Measurements from ENCODE around the gene OR4F6.
A peak's percentile ranks its signal among the peaks of the same experiment; 100 is the strongest.
"Not testable (repeated sequence)": the region's sequence is repeated elsewhere in the genome, so short reads cannot be mapped to it uniquely, and the experiment has no call there.

Gene OR4F6, protein sequence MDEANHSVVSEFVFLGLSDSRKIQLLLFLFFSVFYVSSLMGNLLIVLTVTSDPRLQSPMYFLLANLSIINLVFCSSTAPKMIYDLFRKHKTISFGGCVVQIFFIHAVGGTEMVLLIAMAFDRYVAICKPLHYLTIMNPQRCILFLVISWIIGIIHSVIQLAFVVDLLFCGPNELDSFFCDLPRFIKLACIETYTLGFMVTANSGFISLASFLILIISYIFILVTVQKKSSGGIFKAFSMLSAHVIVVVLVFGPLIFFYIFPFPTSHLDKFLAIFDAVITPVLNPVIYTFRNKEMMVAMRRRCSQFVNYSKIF

DNA sequence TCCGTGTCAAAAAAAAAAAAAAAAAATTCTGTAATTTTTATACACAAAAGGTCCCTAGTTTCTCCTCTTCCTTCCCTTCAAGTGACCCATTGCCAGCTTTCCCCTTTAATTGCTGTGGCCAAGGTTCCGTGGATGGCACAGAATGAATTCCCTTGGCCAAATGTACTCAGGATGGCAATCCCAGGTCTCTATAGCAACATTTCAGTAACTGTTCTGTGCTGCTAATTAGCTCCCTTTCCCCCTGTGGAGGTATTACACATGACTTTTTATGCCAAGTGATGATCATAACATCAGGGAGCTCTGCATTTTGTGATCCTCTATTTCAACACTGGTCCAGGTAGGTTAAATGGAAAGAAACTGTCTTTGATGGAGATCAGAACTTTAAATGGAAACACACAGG, at the start of gene OR4F6:
OR4F6 (plus strand) TSS at position 301 of the 400 bp plus-strand sequence. CDS start 2,211 bp downstream, outside the sequence.
- no peak for DNase-seq
- in situ Hi-C loops (cut with HindIII; ENCODE audit: low pct_ligation_motif_present, low pct_unique_long_range_greater_than_20kb, low sequenced_read_pairs), result no loop called here

DNA sequence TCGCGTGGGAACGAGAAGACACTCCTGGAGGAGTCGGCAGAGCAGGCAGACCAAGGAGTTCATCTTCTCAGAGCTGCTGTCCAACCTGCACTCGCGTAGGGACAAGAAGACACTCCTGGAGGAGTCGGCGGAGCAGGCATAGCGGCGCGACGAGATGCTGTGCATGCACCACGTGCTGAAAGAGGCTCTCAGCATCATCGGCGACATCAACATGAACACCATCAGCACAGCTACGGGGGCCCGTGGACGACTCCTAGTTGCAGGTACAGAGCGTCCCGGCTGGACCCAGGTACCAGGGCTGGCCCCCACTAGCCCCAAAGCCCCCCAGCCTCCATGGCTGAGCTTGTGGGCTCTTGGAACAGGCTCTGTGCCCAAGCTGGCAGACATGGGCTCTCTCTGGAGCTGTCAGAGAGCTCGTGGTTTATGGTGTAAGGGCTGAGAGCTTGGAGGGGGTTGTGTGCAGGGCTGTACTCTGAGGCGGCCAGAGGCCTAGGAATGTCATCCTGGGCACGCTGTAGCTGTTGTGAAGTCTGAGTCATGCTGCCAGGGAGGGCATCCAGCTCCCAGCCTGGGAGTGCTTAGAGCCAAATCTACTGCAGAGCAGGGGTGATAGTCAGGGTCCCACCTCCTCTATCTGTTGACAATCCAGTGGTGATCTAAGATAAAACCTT, 38.5 kb upstream of the OR4F6 start:
- in situ Hi-C loops (cut with HindIII; ENCODE audit: low pct_ligation_motif_present, low pct_unique_long_range_greater_than_20kb, low sequenced_read_pairs), result not testable (repeated sequence)
- DNase-seq, result peak; percentile 68

DNA sequence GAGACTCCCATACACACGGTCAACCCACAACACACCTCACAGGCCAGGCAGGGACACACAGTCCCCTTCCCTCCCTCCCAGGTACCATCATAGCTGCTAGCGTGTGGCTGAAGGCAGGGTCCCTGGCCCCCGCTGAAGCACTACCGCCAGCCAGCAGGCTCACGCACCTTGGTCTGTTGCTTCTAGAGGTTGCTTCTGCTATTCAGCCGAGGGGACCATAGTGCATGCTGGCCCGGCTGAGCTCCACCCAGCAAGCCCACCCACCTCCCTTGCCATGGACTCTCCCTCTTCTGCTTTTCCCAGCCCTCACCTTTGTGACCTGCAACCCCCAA, 38.0 kb upstream of the OR4F6 start:
- in situ Hi-C loops (cut with HindIII; ENCODE audit: low pct_ligation_motif_present, low pct_unique_long_range_greater_than_20kb, low sequenced_read_pairs); DNase-seq: not testable (repeated sequence)

DNA sequence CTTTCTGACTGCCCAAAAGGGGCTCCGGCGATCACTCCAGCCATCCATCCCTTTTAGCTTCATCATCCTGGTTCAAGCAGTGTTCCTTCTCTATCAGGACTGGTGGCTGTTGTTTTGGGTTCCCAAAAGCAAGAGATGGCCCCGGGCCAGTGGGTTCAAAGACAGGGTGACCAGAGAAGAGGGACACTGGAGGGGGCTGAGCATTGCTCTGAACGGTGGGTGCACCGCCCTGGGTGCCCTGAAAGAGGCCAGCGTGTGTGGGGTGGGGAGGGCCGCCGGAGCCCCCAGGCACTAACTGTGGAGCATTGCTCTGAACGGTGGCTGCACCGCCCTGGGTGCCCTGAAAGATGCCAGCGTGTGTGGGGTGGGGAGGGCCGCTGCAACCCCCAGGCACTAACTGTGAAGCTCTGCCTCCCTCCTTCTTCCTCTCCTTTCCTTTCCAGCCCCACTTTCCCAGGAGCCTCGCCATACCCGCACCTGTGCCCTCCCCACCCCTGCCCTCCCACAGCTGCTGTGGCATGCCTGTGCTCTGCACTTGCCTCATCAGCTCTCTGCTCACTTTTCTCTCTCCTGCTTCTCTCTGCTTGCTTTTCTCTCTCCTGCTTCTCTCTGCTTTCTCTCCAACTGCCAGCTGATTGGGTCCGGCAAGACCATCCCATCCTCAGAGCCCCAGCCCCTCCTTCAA, 37.4 kb upstream of the OR4F6 start:
- no peak for DNase-seq
- in situ Hi-C loops (cut with HindIII; ENCODE audit: low pct_ligation_motif_present, low pct_unique_long_range_greater_than_20kb, low sequenced_read_pairs), result no loop called here

DNA sequence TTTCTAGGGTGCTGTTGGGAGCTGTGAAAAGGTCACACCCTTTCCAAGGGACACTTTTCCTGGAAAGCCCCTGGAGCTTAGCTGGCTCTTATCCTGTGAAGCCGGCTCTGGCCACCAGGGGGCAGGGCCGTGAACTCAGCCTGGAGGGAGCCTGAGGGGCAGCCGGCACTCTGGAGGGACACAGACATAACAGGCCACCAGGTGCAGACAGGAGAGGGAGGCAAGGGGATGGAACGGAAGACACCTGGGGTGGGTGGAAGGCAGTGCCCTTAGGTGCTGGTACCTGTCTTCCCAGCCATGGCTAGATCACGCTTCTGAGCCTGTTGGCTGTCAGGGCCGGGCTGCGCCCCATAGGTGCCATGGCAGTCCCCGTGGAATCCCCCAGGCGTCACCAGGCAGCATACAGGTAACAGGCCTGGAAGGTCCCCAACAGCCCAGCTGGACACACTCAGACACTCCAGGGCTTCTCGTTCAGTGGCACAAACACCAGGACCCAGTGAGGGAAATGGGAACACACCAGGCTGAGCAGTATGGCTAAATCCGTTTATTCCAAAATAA, 36.1 kb upstream of the OR4F6 start:
- DNase-seq; in situ Hi-C loops (cut with HindIII; ENCODE audit: low pct_ligation_motif_present, low pct_unique_long_range_greater_than_20kb, low sequenced_read_pairs): not testable (repeated sequence)

DNA sequence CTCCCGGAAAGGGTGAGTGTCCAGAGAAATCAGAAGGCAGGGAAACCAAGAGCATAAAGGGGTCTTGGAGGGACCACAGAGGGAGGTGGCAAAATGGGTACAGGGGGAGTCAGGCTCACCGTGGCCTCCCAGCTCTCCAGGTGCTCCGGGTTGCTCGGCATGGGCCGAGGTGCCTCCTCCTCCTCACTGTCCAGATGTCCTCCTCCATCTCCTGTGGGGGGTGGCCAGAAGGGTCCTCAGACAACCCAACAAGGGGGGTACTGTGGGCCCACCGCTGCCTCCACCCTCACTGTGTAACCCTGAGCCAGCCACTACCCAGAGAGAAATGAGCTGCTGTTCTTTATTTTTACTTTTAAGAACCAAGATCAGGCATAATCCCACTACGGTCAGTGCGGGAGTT, 30.4 kb upstream of the OR4F6 start:
- in situ Hi-C loops (cut with HindIII; ENCODE audit: low pct_ligation_motif_present, low pct_unique_long_range_greater_than_20kb, low sequenced_read_pairs), result no loop called here

DNA sequence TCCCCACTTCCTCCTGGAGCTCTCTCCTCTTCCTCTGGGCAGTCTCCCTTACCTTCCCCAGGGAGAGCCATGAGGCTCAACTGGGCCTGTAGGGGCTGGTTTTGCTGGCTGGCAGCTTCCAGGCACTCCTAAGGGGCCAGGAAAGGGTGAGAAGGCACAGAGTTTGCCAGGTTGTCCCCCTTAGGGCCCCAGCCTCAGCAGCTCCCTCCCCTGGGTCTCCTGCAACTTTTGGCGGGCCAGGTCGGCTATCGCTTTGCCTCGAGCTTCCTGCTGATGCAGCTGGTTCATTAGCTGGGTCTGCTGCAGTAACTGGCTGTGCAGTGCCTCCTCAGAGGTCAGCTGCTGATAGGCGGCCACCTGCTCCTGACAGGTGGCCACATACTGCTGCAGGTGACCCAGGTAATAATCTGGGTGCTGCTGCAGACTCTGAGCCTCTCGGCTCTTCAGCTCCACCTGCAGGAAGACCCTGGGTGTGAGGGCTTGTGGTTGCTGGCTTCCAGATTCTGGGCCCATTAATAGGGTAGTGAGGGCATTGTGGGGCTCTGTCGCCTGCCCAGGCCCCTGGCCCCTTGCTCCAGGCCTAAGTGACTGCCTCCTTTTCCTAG, 29.7 kb upstream of the OR4F6 start:
- no peak for DNase-seq
- in situ Hi-C loops (cut with HindIII; ENCODE audit: low pct_ligation_motif_present, low pct_unique_long_range_greater_than_20kb, low sequenced_read_pairs), result no loop called here

More for the DNA sequence above, 30.4 kb upstream of the OR4F6 start:
- DNase-seq, result no peak

DNA sequence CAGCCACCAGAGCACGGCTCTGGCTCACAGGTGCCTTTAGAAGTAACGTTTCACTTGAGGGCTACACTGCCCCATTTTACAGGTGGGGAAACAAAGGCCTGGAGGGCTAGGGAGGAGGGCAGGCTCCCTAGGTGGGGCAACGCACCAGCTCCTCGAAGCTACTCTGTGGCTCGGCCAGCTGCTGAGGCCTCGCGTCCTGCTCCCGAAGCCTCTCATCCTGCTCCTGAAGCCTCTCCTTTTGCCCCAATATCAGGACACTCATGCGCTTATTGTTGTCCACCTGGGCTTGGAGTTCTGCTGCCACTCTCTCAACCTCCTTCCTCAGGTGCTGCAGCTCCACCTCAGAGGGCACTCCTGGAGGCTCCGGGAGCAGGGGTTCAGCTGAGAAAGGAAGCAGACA, 28.2 kb upstream of the OR4F6 start:
- no peak for DNase-seq
- in situ Hi-C loops (cut with HindIII; ENCODE audit: low pct_ligation_motif_present, low pct_unique_long_range_greater_than_20kb, low sequenced_read_pairs), result no loop called here

DNA sequence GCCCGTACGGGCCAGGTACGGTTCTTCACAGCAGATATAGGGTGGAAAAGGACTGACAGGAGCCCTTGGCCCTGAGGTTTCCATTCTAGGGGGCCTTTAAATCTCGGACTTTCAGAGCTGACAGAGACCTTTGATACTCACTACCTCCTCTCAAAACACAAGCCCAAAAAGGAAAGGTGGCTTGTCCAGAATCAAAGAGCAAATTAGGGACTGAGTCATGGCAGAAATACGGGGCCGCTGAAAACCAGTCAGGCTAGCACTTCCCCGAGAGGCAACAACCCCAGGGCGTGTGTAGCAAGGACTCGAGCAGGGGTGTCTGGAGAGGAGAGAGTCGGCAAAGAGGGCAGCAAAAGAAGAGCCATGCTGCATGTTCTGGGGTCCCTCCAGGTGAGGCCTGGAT, 24.7 kb upstream of the OR4F6 start:
- in situ Hi-C loops (cut with HindIII; ENCODE audit: low pct_ligation_motif_present, low pct_unique_long_range_greater_than_20kb, low sequenced_read_pairs); DNase-seq: not testable (repeated sequence)

DNA sequence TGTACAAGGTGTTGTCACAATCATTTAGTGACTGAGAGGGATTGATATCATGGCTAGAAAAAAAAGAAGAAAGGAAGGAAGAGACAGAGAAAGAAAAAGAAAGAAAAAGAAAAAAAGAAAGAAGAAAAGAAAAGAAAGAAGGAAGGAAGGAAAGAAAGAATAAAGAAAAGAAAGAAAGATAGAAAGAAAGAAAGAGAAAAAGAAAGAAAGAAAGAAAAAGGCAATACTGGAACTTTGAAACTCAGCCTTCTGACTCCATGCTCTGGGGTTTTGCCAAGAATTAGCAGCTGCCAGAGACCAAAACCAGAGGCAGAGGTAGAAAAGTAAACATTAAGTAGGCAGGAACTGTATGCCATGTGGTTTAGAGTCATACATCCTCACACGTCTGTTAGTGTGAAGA, 23.1 kb upstream of the OR4F6 start:
- in situ Hi-C loops (cut with HindIII; ENCODE audit: low pct_ligation_motif_present, low pct_unique_long_range_greater_than_20kb, low sequenced_read_pairs); DNase-seq: not testable (repeated sequence)

DNA sequence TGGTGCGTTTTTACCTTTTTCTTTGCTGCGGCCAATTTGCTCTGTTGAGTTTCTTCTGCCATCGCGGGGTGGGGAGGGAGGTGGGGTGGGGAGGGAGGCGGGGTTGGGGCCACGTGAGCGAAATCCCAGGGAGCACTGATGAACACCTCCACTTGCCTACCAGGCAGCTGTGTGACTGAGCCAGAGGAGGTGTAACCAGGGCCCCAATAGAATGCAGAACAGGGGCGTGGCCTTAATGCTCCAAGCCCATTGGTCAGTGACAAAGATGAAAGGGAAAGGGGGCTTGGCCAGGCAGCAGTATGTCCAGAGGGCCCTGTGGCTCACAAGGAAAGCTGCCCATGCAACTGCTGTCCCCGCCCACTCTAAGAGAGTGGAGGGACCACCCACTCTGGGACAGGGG, 21.4 kb upstream of the OR4F6 start:
- in situ Hi-C loops (cut with HindIII; ENCODE audit: low pct_ligation_motif_present, low pct_unique_long_range_greater_than_20kb, low sequenced_read_pairs), result no loop called here
- no peak for DNase-seq

DNA sequence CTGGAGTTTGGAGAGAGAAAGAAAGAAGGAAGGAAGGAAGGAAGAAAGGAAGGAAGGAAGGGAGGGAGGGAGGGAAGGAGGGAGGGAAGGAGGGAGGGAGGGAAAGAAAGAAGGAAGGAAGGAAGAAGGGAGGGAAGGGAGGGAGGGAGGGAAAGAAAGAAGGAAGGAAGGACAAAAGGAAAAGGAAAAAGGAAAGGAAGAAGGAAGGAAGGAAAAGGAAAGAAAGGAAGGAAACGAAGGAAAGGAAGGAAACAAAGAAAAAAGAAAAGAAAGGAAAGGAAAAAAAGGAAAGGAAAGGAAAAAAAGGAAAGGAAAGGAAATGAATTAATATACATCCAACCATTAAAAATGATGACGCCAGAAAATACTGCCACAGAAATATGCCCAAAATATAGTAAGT, 18.7 kb upstream of the OR4F6 start:
- in situ Hi-C loops (cut with HindIII; ENCODE audit: low pct_ligation_motif_present, low pct_unique_long_range_greater_than_20kb, low sequenced_read_pairs), result no loop called here
- no peak for DNase-seq

DNA sequence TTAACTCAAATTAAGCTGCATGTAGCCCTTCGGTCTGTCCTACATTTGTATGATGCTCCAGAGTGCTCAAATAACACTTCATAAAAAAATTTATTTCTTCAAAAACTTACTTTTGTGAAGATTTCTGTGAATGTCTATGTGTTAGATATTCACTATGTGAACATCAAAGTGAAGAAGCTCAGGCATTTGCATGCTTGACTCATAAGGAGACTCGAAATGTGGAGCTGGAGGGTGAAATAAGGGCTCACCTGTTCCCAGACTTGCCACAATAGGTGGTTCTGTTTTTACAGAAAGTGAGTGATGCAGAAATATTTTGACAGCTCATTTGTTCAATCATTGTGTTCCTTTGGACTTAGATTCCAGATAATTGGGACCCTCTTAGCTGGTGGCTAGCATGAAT, 16.9 kb upstream of the OR4F6 start:
- DNase-seq; in situ Hi-C loops (cut with HindIII; ENCODE audit: low pct_ligation_motif_present, low pct_unique_long_range_greater_than_20kb, low sequenced_read_pairs): not testable (repeated sequence)

DNA sequence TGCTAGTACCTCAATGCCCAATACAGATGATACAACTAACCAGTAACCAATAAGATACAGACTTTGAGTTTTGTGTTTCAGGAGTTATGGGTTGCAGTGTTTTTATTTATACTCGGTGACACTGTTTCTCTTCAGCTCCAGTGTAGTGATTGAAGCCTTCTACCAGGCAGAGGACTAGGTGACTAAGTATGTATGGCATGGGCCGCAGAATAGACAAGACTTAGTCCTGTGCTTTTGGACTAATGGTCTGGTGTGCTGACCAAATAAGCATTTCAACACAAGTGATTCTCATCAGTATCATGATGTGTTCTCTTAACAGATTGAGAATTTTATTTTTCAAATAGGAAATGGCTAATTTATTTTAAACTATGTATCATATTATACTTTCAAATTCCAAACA, 15.3 kb upstream of the OR4F6 start:
- DNase-seq; in situ Hi-C loops (cut with HindIII; ENCODE audit: low pct_ligation_motif_present, low pct_unique_long_range_greater_than_20kb, low sequenced_read_pairs): not testable (repeated sequence)

DNA sequence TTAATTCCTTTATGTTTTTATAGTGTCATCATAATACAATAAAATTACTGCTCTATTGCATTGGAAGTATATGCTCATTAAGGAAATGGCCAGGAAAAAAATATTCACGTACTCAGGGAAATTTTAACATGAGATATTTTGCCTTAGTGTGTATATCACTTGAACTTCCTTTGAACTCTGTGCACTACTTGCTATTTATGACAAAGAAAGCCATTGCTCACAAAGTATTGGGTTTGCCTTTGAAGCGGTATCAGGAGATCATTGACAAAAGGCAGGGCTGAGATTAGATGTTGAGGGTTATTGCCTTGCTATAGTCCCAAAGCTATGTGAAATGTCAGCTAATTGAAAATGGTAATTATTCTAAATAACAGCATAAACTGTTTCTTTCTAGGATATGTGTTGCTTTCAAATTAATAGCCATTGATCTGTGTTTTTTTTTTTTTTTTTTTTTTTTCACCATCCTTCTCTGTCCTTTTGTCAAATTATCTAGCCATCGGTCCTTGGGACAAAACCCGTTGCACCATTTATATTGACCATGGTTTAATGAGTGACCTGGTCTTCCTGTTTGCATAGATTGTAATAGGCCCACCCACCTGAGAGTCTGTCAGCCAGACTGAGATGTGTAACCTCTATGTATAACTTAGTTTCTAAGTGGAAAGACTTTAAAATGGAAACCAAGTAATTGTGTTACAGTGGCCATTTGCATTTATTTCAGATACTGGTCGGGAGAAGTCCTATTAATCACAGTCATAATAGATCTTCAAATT, 14.6 kb upstream of the OR4F6 start:
- in situ Hi-C loops (cut with HindIII; ENCODE audit: low pct_ligation_motif_present, low pct_unique_long_range_greater_than_20kb, low sequenced_read_pairs); DNase-seq: not testable (repeated sequence)

DNA sequence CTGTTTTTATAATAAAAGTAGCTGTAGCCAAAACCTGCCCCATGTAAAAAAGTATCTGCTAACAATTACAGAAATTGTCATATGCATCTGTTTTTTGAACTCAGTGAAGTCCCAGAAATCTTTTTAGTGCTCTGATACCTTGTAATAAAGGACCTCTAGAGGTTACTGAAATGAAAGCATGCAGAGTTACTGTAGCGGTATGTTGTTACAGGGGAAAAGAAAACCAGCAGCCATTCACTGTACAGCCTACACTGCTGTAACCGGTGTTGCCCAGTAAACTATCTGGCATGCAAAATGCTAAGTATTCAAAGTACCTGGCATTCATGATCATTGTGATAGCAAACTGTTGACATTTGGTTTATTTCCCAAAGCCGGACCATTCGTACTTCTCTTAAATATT, 12.6 kb upstream of the OR4F6 start:
- DNase-seq; in situ Hi-C loops (cut with HindIII; ENCODE audit: low pct_ligation_motif_present, low pct_unique_long_range_greater_than_20kb, low sequenced_read_pairs): not testable (repeated sequence)

DNA sequence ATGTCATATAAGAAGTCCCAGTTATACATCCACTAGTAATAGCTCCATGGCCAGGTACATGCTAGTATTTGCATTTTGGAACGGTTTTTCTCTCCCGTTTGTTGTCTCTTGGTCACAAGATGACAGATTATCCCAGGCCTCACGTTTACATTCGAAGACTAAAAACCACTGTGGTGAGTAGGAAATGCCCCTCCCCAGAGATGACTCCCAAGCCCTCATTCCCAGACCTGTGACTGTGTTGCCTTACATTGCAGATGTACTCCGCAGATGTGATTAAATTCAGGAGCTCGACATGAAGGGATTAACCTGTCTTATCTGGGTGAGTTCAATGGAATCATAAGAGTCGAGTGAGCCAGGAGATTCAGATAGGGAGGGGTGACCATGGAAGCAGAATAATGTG, 9.3 kb upstream of the OR4F6 start:
- in situ Hi-C loops (cut with HindIII; ENCODE audit: low pct_ligation_motif_present, low pct_unique_long_range_greater_than_20kb, low sequenced_read_pairs); DNase-seq: not testable (repeated sequence)

DNA sequence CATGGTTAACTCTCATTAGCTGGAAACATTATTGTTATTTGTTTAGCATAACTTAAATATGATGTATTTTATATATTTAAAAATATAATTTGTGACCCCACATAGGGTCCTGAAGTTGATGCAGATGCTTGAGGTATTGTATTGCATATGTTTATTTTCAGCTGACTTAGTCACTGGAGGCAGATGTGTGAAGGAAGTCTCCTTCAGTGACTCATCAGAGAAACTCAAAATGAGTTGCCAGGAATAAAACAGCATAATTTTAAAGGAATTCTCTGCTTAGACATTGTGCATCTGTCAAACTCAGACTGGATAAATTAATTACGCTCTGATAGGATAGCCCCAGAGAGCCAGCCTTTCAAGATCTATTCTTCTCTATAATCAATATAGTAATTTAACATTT, 7.9 kb upstream of the OR4F6 start:
- in situ Hi-C loops (cut with HindIII; ENCODE audit: low pct_ligation_motif_present, low pct_unique_long_range_greater_than_20kb, low sequenced_read_pairs), result no loop called here
- DNase-seq, result peak; percentile 46
